Suprapubic skin (tissue), 4 donors: ENCODE data around the gene ABHD16A. TPM values are rescaled to one million over a fixed set of nuclear protein-coding genes. Genes with fewer than 3 reads are reported as not detected.

ENCODE experiments used
- DNase-seq, 2 donors: peaks; one replicate each; pipeline ENCODE4 v3.0.0-alpha.2; 2019; ENCODE audit warnings: low spot score in 2 of 2
- H3K27ac ChIP-seq: fragments of 200-600 bp; sonication (generic); one replicate; pipeline ENCODE4 v1.5.1; 2019
- H3K27me3 ChIP-seq: fragments of 200-600 bp; sonication (generic); one replicate; pipeline ENCODE4 v1.5.1; 2019
- H3K36me3 ChIP-seq: fragments of 200-600 bp; sonication (generic); one replicate; pipeline ENCODE4 v1.5.1; 2019
- H3K4me1 ChIP-seq: fragments of 200-600 bp; sonication (generic); one replicate; pipeline ENCODE4 v1.5.1; 2019
- H3K4me3 ChIP-seq: fragments of 200-600 bp; sonication (generic); one replicate; pipeline ENCODE4 v1.5.1; 2019; ENCODE audit warnings: mild to moderate bottlenecking
- H3K9me3 ChIP-seq: fragments of 200-600 bp; sonication (generic); one replicate; pipeline ENCODE4 v1.5.1; 2019
- EP300 ChIP-seq: sonication (generic); formaldehyde crosslinking; IDR thresholded peaks from one replicate; pipeline ENCODE4 v1.6.1; 2017; ENCODE audit warnings: antibody characterized with exemption
- POLR2A ChIP-seq, 2 donors: fragments of 450-650 bp; IDR thresholded peaks; one replicate each; pipeline ENCODE4 v1.6.1; 2017; ENCODE audit warnings: antibody characterized with exemption in 2 of 2, mild to moderate bottlenecking in 2 of 2, moderate library complexity in 2 of 2
- POLR2AphosphoS5 ChIP-seq, 3 donors: sonication (generic); formaldehyde crosslinking; IDR thresholded peaks; one replicate each; pipeline ENCODE4 v1.6.1; 2017; ENCODE audit warnings: antibody characterized with exemption in 3 of 3
- WGBS: methylation state at CpG from one replicate; pipeline ENCODE4 v1.1.5; 2018; 5-methylcytosine and 5-hydroxymethylcytosine counted together
- total RNA-seq, 4 donors: library from RNA; depleted of rRNA; stranded (reverse); fragments of >200 nt; gene quantifications; one replicate each; pipeline ENCODE4 v1.1.0, GENCODE V29; 2016
- TF ChIP-seq, protein P1 (sequence below), 2 donors: fragments of 200-600 bp in 1 of 2; fragments of 450-650 bp in 1 of 2; sonication (generic) in 1 of 2; IDR thresholded peaks; one replicate each; pipeline ENCODE4 v1.5.1; 2016 to 2019; ENCODE audit warnings: antibody characterized with exemption in 2 of 2, mild to moderate bottlenecking in 1 of 2, moderate library complexity in 1 of 2

Gene ABHD16A
- total RNA-seq, 4 donors from 2014 or later, result 49.4 to 68.2 (median 57.3) TPM

- Histone ChIP-seq H3K4me1 (peaks cover 56% of the 10 kb centered on the region), H3K27ac (peak within 1 kb of the TSS; percentile 91), H3K4me3 (peak within 1 kb of the TSS; percentile 73), H3K27me3 (no peaks in the 10 kb centered on the region), H3K36me3 (peaks cover 62% of the 10 kb centered on the region), H3K9me3 (no peaks in the 10 kb centered on the region)
- 11% methylated on average over 35 of the region's 36 CpGs for WGBS
- peak in 1 of 2 donors; percentile 84 for DNase-seq
- TF ChIP-seq, protein P1, sequence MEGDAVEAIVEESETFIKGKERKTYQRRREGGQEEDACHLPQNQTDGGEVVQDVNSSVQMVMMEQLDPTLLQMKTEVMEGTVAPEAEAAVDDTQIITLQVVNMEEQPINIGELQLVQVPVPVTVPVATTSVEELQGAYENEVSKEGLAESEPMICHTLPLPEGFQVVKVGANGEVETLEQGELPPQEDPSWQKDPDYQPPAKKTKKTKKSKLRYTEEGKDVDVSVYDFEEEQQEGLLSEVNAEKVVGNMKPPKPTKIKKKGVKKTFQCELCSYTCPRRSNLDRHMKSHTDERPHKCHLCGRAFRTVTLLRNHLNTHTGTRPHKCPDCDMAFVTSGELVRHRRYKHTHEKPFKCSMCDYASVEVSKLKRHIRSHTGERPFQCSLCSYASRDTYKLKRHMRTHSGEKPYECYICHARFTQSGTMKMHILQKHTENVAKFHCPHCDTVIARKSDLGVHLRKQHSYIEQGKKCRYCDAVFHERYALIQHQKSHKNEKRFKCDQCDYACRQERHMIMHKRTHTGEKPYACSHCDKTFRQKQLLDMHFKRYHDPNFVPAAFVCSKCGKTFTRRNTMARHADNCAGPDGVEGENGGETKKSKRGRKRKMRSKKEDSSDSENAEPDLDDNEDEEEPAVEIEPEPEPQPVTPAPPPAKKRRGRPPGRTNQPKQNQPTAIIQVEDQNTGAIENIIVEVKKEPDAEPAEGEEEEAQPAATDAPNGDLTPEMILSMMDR (IDR thresholded peaks at IDR 0.05), result peak in 1 of 2 donors; percentile 57
- TF ChIP-seq POLR2A (IDR thresholded peaks at IDR 0.05), result no peak
Observed at GRCh38 chr6:31728767-31729514, 25.8 kb upstream of the ABHD16A start, which contains the start of gene DDAH2. Gene DDAH2, minus strand, starts transcription at chr6:31729299. Its CDS starts 138 bp downstream, at chr6:31729161.

DNA sequence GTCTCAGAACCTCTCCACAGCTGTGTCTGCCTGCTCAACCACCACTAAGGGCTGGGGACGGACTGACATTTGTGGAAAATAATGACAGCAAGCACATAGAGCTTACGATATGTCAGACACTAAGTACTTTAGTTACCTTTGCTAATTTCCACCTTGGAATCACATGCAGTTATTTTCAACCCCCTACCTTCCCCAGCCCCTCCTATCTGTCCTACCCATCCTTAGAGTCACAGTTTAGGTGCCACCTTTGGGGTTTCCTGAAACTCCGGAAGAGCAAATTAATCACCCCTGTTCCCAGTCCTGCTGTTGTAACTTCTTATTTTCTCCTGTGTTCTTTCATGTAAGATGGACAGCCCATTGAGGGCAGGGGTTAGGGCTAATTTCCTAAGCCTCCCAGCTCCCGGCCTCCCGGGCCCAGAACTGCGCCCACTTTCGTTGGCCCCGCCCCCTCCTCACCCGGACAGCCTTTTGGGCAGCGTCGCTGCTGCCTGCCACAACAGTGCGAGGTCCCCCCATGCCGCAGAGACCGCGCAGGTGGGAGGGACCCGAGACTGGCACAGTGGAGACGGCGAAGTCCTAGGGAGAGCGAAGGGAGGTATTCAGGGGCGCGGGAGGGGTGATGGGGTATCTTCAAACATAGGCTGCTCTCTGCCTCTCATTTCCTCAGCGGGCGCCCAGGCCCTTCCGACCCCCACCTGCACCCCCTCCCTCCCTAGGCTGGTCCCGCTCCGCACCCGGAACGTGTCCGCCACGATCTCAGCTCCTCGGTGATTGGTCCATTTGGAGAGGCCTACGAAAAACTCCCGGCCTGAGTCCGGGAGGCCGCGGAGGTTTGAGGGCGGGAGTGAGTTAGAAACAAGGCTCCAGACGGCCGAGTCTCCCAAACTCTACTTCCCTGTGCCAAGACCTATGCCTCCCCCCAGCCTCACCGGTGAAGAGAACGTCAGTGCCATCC is 24.9 kb upstream of the ABHD16A start:
- peaks cover 52% of the 10 kb centered on the region for H3K36me3 ChIP-seq
- TF ChIP-seq POLR2A (IDR thresholded peaks at IDR 0.05), result no peak
- TF ChIP-seq, protein P1 (IDR thresholded peaks at IDR 0.05), result no peak
- no peak for TF ChIP-seq EP300
- no peak for TF ChIP-seq POLR2AphosphoS5 (IDR thresholded peaks at IDR 0.05)
- no peak for DNase-seq
- peak overlapping the region; percentile 73 for H3K4me3 ChIP-seq
- peaks cover 47% of the 10 kb centered on the region for H3K4me1 ChIP-seq
- no peaks in the 10 kb centered on the region for H3K9me3 ChIP-seq
- 65% methylated on average over 39 of the region's 41 CpGs for WGBS
- no peaks in the 10 kb centered on the region for H3K27me3 ChIP-seq
- peak overlapping the region; percentile 91 for H3K27ac ChIP-seq

- Histone ChIP-seq H3K4me3 (no peak overlapping the region), H3K9me3 (no peaks in the 10 kb centered on the region), H3K36me3 (peaks cover 44% of the 10 kb centered on the region), H3K27ac (peak overlapping the region; percentile 91), H3K4me1 (peaks cover 46% of the 10 kb centered on the region), H3K27me3 (no peaks in the 10 kb centered on the region)
- DNase-seq, result no peak
- WGBS, result 73% methylated on average over 7 of the region's 7 CpGs
- no peak for TF ChIP-seq POLR2A (IDR thresholded peaks at IDR 0.05)
Observed at GRCh38 chr6:31727034-31727716, 24.1 kb upstream of the ABHD16A start.

- no peak for TF ChIP-seq POLR2A (IDR thresholded peaks at IDR 0.05)
- TF ChIP-seq POLR2AphosphoS5 (IDR thresholded peaks at IDR 0.05), result no peak
- no peak for TF ChIP-seq EP300
- TF ChIP-seq, protein P1 (IDR thresholded peaks at IDR 0.05), result no peak
- Histone ChIP-seq H3K9me3 (no peaks in the 10 kb centered on the region), H3K4me1 (peaks cover 44% of the 10 kb centered on the region), H3K4me3 (no peak overlapping the region), H3K36me3 (peaks cover 29% of the 10 kb centered on the region), H3K27ac (peak overlapping the region; percentile 38), H3K27me3 (no peaks in the 10 kb centered on the region)
- WGBS, result 74% methylated on average over 12 of the region's 12 CpGs
- DNase-seq, result no peak
Observed at GRCh38 chr6:31725502-31726350, 22.6 kb upstream of the ABHD16A start.
